GF-D8 (cell line): ENCODE data around the gene TRIM56.
"Not testable (repeated sequence)": the region's sequence is repeated elsewhere in the genome, so short reads cannot be mapped to it uniquely, and the experiment has no call there.

Source experiments
- DNase-seq: peaks from one replicate; lab custom pipeline; 2025; lab: John Stamatoyannopoulos, UW

The TRIM56 gene

DNA sequence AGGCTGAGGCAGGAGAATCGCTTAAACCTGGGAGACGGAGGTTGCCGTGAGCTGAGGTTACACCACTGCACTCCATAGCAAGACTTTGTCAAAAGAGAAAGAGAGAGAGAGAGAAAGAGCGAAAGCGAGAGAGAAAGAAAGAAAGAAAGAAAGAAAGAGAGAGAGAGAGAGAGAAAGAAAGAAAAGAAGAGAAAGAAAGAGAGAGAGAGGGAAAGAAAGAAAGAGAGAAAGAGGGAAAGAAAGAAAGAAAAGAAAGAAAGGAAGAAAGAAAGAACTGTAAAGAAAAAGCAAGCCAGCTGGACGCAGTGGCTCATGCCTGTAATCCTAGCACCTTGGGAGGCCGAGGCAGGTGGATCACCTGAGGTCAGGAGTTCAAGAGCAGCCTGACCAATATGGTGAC is 27.9 kb downstream of the TRIM56 start:
- DNase-seq: not testable (repeated sequence)

DNA sequence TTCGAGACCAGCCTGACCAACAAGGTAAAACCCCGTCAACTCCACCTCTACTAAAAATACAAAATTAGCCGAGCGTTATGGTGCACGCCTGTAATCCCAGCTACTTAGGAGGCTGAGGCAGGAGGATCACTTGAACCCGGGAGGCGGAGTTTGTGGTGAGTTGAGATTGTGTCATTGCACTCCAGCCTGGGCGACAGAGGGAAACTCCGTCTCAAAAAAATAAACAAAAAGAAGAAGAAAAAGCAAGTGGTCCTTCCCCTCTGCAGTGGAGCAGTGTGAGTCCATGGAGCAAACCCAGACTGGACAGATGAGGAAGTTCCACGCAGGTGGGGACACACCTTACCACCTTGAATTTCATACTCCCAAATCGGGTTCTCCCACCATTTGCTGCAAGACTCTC is 28.6 kb downstream of the TRIM56 start:
- no peak for DNase-seq

- no peak for DNase-seq
Measured at GRCh38 chr7:101114492-101114891, 29.2 kb downstream of the TRIM56 start.

GRCh38 chr7:101115215-101115614 is 29.9 kb downstream of the TRIM56 start:
- DNase-seq: no peak

DNA sequence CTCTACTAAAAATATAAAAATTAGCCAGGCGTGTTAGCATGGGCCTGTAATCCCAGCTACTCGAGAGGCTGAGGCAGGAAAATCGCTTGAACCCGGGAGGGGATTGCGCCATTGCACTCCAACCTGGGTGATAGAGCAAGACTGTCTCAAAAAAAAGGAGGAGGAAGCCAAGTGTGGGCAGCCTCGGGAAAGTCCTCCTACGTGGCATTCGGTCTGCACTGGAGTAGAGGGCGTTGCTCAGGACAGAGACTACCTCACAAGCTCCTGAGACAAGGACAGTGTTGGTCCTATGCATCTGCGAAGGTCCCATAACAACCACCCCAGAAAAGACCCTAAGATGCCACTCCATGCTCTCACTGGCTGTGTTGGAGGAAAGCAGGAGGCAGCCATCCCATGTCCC is 31.6 kb downstream of the TRIM56 start:
- no peak for DNase-seq

DNA sequence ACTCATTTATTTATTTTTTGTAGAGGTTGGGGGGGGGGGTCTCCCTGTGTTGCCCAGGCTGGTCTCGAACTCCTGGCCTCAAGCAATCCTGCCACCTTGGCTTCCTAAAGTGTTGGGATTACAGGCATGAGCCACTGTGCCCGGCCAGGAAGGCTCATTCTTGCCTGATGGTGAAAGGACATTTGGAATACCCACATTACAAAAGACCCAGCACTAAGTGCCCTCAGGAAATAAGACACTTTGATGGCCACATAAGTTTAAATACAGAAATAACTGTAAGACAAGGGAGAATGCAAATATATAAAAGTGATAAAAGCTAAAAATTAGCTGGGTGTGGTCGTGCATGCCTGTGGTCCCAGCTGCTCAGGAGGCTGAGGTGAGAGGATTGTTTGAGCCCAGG is 33.6 kb downstream of the TRIM56 start:
- DNase-seq: no peak

DNA sequence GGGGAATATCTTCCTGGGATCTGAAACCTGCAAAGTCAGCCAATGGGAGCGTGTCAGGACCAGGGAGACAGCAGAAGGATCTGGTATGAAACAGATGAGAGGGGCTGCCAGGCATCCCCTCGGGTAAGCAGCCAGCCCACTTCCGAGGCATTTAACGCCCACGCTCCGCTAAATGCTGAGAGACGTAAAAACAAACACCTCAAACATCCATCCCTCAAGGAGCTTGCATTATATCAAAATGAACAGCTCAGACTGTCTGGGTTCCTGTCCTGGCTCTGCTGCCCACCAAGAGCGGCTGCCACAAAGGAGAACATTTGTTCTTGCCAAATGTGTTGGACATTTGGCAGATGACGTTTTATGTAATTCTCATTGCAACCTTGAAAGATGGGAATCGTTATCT is 34.6 kb downstream of the TRIM56 start:
- DNase-seq: no peak

DNA sequence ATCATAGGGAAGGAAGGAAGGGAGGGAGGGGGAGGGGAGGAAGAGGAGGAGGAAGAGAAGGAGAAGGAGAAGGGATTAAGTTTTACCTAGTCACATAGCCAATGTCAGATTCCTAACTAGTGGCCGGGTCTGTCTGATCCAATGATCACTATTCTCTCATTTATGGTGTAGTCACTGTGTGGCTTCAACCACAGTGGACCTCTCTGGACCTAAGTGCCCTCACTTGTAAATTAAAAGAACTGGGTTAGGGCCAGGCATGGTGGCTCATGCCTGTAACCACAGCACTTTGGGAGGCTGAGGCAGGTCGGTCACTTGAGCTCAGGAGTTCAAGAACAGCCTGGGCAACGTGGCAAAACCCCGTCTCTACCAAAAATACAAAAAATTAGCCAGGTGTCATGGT is 35.0 kb downstream of the TRIM56 start:
- no peak for DNase-seq

- DNase-seq: not testable (repeated sequence)
Measured at GRCh38 chr7:101121631-101121990, 36.3 kb downstream of the TRIM56 start.

DNA sequence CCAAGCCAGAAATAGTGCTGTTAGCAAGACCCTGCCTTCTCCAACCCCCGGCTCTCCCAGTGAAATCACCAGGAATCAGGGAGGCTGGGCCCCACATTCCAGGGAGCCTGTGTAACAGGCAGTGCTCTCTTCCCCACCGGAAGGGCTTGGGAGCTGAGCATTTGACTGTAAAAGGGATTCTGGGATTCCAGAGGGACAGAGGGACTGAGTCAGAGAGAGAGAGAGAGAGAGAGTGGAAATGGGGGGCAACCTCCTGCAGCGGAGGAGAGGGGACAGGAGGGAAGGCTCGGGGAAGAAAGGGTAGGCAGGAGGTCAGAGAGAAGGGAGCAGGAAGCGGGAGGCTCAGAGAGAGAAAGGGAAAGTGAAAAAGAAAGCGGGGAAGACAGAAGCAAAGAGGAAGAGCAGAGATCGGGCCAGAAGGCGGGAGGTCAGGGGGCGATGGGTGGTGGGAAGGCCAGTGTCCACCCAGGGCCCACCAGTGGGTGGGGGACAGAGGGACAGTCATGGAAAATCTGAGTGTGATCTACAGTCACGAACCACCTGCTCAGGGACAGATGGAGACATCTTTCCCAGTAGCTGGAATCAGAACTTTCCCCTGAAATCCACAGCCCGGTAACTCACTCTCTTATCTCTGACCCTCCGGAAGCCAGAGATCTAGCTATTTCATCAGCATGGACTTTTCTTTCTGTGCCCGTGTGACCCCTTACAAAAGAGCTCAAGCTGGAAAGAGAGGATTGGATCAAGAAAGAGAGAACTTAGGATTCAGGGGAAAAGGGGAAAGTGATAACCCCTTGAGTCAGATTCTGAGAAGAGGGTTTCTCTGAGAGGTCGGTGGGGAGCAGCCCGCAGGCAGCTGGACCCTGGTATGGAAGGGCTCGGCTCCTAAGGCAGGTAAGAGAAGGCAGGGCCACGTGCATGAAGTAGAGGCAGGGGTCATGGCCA is 37.0 kb downstream of the TRIM56 start:
- DNase-seq: no peak

DNA sequence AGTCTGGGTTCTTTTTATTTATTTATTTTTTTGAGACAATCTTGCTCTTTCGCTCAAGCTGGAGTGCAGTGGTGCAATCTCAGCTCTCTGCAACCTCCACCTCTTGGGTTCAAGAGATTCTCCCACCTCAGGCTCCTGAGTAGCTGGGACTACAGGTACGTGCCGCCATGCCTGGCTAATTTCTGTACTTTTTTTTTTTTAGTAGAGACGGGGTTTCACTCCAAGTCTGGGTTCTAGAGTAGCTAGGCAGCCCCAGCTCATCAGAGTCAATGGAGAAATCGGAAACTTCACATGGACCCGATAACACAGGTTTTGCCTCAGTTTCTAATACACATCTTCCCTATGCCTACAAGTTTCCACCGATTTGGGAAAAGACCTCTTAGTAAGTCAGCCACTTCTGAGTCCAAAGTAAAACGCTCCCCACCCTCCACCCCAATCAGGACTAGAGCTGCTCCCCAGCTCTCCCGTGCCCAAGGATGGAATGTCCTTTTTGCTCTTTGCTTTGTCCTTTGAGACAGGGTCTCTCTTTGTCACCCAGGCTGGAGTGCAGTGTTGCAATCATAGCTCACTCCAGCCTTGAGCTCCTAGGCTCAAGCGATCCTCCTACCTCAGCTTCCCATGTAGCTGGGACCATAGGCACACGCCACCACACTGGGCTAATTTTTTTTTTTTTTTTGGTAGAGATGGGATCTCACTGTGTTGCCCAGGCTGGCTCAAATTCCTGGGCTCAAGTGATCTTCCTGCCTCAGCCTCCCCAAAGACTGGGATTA is 37.8 kb downstream of the TRIM56 start:
- DNase-seq: no peak

DNA sequence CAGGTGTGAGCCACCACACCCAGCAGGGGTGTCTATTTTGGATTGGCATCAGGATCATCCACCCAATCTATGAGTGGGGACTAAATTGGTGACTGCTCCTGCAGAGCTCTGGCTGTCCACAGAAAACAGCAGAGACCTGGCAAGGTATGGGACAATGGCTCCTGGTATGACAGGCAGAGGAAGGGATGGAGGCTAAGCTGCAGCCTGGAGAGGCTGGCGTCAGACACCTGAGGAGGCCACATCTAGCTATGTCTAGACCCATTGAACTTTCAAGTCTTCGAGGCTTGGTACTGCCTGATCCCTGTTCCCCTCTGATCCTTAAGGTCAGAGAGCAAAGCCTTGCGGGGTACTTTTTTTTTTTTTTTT is 38.4 kb downstream of the TRIM56 start:
- DNase-seq: no peak

- DNase-seq: peak; percentile 73
Measured at GRCh38 chr7:101124376-101125056, 39.2 kb downstream of the TRIM56 start.

DNA sequence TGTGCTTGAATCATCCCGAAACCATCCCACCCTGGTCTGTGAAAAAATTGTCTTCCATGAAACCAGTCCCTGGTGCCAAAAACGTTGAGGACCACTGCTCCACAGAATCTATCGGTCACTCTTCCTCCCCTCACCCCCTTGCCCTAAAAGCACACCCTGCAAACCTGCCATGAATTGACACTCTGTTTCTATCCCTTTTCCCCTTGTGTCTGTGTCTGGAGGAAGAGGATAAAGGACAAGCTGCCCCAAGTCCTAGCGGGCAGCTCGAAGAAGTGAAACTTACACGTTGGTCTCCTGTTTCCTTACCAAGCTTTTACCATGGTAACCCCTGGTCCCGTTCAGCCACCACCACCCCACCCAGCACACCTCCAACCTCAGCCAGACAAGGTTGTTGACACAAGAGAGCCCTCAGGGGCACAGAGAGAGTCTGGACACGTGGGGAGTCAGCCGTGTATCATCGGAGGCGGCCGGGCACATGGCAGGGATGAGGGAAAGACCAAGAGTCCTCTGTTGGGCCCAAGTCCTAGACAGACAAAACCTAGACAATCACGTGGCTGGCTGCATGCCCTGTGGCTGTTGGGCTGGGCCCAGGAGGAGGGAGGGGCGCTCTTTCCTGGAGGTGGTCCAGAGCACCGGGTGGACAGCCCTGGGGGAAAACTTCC is 40.8 kb downstream of the TRIM56 start:
- peak; percentile 27 for DNase-seq

- DNase-seq: peak; percentile 65
Measured at GRCh38 chr7:101126651-101127459, 41.6 kb downstream of the TRIM56 start, which contains the start of gene SERPINE1. SERPINE1 (plus strand) TSS chr7:101127104; CDS start chr7:101128394, 1,290 bp downstream.

DNA sequence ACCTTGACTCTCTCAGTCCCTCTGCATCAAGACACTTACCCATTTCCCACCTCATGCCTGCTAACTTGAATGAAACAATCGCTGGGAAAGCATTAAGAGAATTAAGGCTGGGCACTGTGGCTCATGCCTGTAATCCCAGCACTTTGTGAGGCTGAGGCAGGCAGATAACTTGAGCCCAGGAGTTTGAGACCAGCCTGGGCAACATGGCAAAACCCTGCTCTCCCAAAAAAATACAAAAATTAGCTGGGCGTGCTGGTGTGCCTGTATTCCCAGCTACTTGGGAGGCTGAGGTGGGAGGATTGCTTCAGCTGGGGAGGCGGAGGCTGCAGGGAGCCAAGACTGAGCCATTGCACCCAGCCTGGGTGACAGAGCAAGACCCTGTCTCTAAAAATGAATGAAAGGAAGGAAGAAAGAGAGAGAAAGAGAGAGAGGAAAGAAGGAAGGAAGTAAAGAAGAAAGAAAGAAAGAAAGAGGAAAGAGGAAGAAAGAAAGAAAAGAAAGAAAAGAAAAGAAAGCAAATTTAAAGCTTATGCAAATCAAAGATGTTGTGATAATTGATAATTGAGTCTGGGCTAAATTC is 42.3 kb downstream of the TRIM56 start:
- no peak for DNase-seq

DNA sequence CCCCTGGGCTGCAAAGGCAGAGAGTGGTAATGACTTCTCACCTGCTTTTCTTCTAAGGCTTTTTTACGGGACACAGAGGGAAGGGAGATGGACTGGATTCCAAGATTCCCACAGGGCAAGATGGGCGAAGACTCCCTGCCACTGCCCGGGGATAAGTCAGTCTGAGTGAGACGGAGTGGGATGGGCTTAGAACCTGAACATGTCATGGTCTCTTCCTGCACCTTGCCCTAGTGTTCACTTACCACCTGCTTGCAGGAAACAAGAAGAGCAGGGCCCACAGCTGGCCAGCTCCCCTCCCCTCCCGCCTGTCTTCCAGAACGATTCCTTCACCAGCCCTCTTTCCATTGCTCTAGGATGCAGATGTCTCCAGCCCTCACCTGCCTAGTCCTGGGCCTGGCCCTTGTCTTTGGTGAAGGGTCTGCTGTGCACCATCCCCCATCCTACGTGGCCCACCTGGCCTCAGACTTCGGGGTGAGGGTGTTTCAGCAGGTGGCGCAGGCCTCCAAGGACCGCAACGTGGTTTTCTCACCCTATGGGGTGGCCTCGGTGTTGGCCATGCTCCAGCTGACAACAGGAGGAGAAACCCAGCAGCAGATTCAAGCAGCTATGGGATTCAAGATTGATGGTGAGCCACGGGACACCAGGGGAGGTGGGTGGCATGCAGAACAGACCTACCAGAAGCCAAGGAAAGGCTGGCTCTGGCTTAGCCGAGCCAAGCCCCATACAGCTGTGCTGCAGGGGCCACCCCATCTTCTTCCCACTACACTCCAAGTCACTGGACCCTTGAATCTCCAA is 43.0 kb downstream of the TRIM56 start:
- DNase-seq: no peak

- no peak for DNase-seq
Measured at GRCh38 chr7:101129603-101130117, 44.4 kb downstream of the TRIM56 start.
